Thyroid gland (tissue), 4 donors: ENCODE measurements around the gene KIAA1671.

Experiments used
- CTCF ChIP-seq, 6 experiments: fragments of 200-600 bp in 3 of 6; fragments of 450-650 bp in 3 of 6; sonication (generic) in 3 of 6; IDR thresholded peaks; one replicate each; pipeline ENCODE4 v1.5.1; 2016 to 2019; ENCODE audit warnings: antibody characterized with exemption in 6 of 6, mild to moderate bottlenecking in 2 of 6, inconsistent platforms in 1 of 6, moderate library complexity in 1 of 6
- POLR2A ChIP-seq, 2 donors: fragments of 450-650 bp; IDR thresholded peaks; one replicate each; pipeline ENCODE4 v1.6.1; 2017; ENCODE audit warnings: antibody characterized with exemption in 2 of 2, mild to moderate bottlenecking in 2 of 2, moderate library complexity in 1 of 2

- TF ChIP-seq CTCF (IDR thresholded peaks at IDR 0.05) (no peak), POLR2A (IDR thresholded peaks at IDR 0.05) (no peak)
Measured at GRCh38 chr22:25162561-25162960, 210.0 kb downstream of the KIAA1671 start.
